Left lobe of liver (tissue), 2 donors: Measurements from ENCODE around the gene SHROOM3. TPM values are rescaled to one million over a fixed set of nuclear protein-coding genes. Genes with fewer than 3 reads are reported as not detected.

Experiments
- ATAC-seq: fragments of 200-7000 bp; cut with Tn5 transposase; one replicate; pipeline ENCODE4 v1.9.1; 2020; ENCODE audit warnings: mild to moderate bottlenecking, moderate library complexity
- DNase-seq: peaks from one replicate; pipeline ENCODE4 v3.0.0-alpha.2; 2020; ENCODE audit warnings: low spot score
- total RNA-seq: library from RNA; stranded (reverse); gene quantifications from one replicate; pipeline ENCODE4 v1.2.1, GENCODE V29; 2021
- donor health status: DM: no; HTN: no; CAD: no; lungs with moderate emphysema.
- donor health status: DM: no; HTN: yes; CAD: no.

SHROOM3 gene
- total RNA-seq, 1 donor from 2014 or later = 39.9 TPM

GRCh38 chr4:76649086-76649485 lies 214.1 kb downstream of the SHROOM3 start:
- DNase-seq (no peak), ATAC-seq (no peak)

GRCh38 chr4:76651616-76652015 lies 216.6 kb downstream of the SHROOM3 start:
- ATAC-seq (no peak), DNase-seq (no peak)

- no peak for ATAC-seq
- no peak for DNase-seq
Measured at GRCh38 chr4:76652389-76652788, 217.4 kb downstream of the SHROOM3 start.

- ATAC-seq = no peak
- DNase-seq = no peak
Measured at GRCh38 chr4:76654084-76654483, 219.1 kb downstream of the SHROOM3 start.

GRCh38 chr4:76654791-76655190 lies 219.8 kb downstream of the SHROOM3 start:
- ATAC-seq (no peak), DNase-seq (no peak)

- no peak for DNase-seq
- ATAC-seq = no peak
Measured at GRCh38 chr4:76655566-76656479, 220.8 kb downstream of the SHROOM3 start.

GRCh38 chr4:76657443-76657842 lies 222.4 kb downstream of the SHROOM3 start:
- DNase-seq (no peak), ATAC-seq (no peak)

- no peak for DNase-seq
Measured at GRCh38 chr4:76658231-76659102, 223.4 kb downstream of the SHROOM3 start.

DNA sequence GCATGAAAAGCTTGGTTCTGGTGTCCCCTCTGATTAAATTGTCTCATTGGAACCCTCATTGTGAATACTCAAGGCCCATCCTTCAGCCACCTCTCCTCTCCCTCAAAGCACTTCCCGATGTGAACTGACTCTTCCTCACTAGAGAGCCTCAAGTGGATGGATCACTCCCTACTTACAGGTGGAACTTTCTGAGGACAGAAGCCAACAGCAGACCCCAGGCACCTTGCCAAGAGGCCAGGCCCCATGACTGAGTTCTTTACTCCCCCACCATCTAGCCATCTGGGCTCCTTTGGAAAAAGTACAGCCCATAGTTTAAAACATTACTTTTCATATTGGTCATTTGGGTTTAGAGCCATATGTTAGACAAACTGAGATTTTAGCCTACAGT lies 224.1 kb downstream of the SHROOM3 start:
- ATAC-seq (no peak), DNase-seq (no peak)

More at GRCh38 chr4:76658231-76659102, 223.4 kb downstream of the SHROOM3 start:
- no peak for ATAC-seq

- ATAC-seq (no peak), DNase-seq (no peak)
Measured at GRCh38 chr4:76663824-76664223, 228.8 kb downstream of the SHROOM3 start.

- ATAC-seq = peak; percentile 71
- DNase-seq = peak; percentile 49
Measured at GRCh38 chr4:76665153-76665552, 230.1 kb downstream of the SHROOM3 start.

GRCh38 chr4:76665721-76666120 lies 230.7 kb downstream of the SHROOM3 start:
- no peak for ATAC-seq
- no peak for DNase-seq

- DNase-seq (no peak), ATAC-seq (no peak)
Measured at GRCh38 chr4:76666944-76667532, 232.0 kb downstream of the SHROOM3 start.

GRCh38 chr4:76670631-76671030 lies 235.6 kb downstream of the SHROOM3 start:
- DNase-seq (no peak), ATAC-seq (no peak)

DNA sequence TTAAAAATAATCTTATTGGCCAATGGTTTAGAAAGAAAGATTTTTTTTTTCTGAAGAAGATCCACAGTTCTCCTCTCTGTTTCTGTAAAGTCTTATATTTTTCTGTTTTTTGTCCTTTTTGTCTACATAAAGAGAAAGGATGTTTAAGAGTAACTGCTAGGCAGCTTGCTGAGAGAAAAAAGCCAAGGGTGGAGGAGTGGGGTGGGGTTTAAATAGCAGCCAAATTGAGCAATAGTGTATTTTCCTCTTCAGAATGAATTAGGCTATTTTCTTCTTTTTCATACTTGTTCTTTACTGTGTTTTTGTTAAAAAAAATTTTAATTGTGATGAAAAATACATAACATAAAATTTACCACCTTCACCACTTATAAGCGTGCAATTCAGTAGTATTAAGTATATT lies 238.3 kb downstream of the SHROOM3 start:
- DNase-seq = no peak
- ATAC-seq = no peak

- ATAC-seq (peak; percentile 37), DNase-seq (no peak)
Measured at GRCh38 chr4:76674983-76675382, 240.0 kb downstream of the SHROOM3 start.

DNA sequence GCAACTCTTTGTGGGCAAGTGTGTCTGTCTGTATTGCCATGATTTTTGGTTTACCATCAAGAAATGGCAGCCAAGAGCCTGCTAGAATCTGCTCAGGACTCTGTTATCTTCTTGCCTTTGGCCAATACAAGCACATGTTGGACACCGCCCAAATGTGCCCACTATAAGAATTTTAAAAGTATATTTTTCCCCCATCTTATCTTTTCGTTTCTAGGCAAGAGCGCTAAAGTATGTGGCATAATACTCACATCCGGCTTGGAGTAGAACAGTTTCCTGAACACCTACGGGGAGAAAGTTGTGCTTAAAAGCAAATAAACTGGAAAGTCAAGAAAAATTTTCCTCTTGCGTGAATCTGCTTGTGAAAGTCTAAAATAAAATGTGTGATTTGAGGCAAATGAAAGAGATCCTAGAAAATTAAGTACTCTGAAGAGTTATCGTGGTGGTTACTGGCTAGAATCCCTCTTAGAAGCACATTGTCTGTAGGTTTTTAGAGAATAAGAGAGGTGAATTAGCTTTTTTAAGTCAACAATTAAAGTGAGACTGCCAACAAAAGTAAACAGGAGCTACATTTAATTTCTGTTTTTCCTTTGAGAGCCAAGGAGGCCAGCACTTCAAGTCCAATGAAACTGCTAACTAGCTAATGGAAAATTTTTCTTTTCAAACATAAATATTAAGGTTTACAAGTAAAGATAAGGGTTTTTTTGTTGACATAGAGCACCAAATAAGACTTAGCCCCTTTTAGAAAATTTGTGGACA lies 242.7 kb downstream of the SHROOM3 start:
- ATAC-seq (peak; percentile 27), DNase-seq (no peak)

GRCh38 chr4:76679691-76680090 lies 244.7 kb downstream of the SHROOM3 start:
- ATAC-seq = no peak
- no peak for DNase-seq

- DNase-seq (no peak), ATAC-seq (no peak)
Measured at GRCh38 chr4:76680952-76681351, 245.9 kb downstream of the SHROOM3 start.

GRCh38 chr4:76681996-76682395 lies 247.0 kb downstream of the SHROOM3 start:
- ATAC-seq = no peak
- DNase-seq = no peak

- DNase-seq = no peak
- no peak for ATAC-seq
Measured at GRCh38 chr4:76683144-76683543, 248.1 kb downstream of the SHROOM3 start.
